Stimulated activated CD4-positive, alpha-beta T cell treated with anti-CD3 and anti-CD28 coated beads, Interleukin-2, amount 100 ng/mL, for 48 hours (primary cell): ENCODE measurements around the gene AFMID.

Source experiments
- DNase-seq, 2 donors: peaks; one replicate each; pipeline ENCODE4 v3.0.0-alpha.2; 2020

Gene AFMID

GRCh38 chr17:78256707-78257591, 69.8 kb downstream of the AFMID start:
- DNase-seq, result no peak
